HepG2 (cell line): Measurements from ENCODE around the gene CERS4. TPM values are rescaled to one million over a fixed set of nuclear protein-coding genes. Genes with fewer than 3 reads are reported as not detected.

ENCODE experiments used
- CSRNP1 ChIP-seq: sonication (generic); formaldehyde crosslinking; IDR thresholded peaks from 2 replicates; pipeline ENCODE4 v1.8.1; 2023; ENCODE audit warnings: mild to moderate bottlenecking, missing genetic modification reagents
- LCORL ChIP-seq, 2 experiments: fragments of 450-650 bp in 1 of 2; sonication (generic) in 1 of 2; formaldehyde crosslinking in 1 of 2; IDR thresholded peaks; 2 replicates each; pipeline versions ENCODE4 v1.5.0 to v1.6.1; 2017 to 2020; ENCODE audit warnings: antibody characterized with exemption in 1 of 2, missing genetic modification reagents in 1 of 2
- MEIS1 ChIP-seq: sonication (generic); formaldehyde crosslinking; IDR thresholded peaks from 2 replicates; pipeline ENCODE4 v1.9.0; 2021; ENCODE audit warnings: mild to moderate bottlenecking, missing genetic modification reagents, moderate library complexity, borderline replicate concordance
- PRDM15 ChIP-seq: sonication (generic); formaldehyde crosslinking; IDR thresholded peaks from 2 replicates; pipeline ENCODE4 v1.4.0; 2020; ENCODE audit warnings: missing genetic modification reagents
- RBFOX2 ChIP-seq: fragments of 200-400 bp; formaldehyde crosslinking; IDR thresholded peaks from 2 replicates; pipeline ENCODE4 v1.6.1; 2017; ENCODE audit warnings: low read depth, mild to moderate bottlenecking, low read length
- RFXAP ChIP-seq: sonication (generic); formaldehyde crosslinking; IDR thresholded peaks from 2 replicates; pipeline ENCODE4 v1.4.0; 2020; ENCODE audit warnings: missing genetic modification reagents, borderline replicate concordance
- ZBTB20 ChIP-seq: sonication (generic); formaldehyde crosslinking; IDR thresholded peaks from 2 replicates; pipeline ENCODE4 v1.8.1; 2023; ENCODE audit warnings: missing genetic modification reagents, low read depth, mild to moderate bottlenecking, borderline replicate concordance
- ZMYM3 ChIP-seq: sonication (generic); formaldehyde crosslinking; IDR thresholded peaks from 2 replicates; pipeline ENCODE4 v1.5.1; 2020; ENCODE audit warnings: mild to moderate bottlenecking, missing genetic modification reagents
- ZNF275 ChIP-seq: sonication (generic); formaldehyde crosslinking; IDR thresholded peaks from 2 replicates; pipeline ENCODE4 v1.8.0; 2022; ENCODE audit warnings: missing genetic modification reagents, mild to moderate bottlenecking, inconsistent platforms, borderline replicate concordance
- ZNF484 ChIP-seq: sonication (generic); formaldehyde crosslinking; IDR thresholded peaks from 2 replicates; pipeline ENCODE4 v1.5.1; 2020; ENCODE audit warnings: mild to moderate bottlenecking, low read depth, missing genetic modification reagents, borderline replicate concordance
- polyA plus RNA-seq, 8 experiments: library from polyadenylated mRNA; depleted of rRNA in 3 of 8; stranded (reverse) in 7 of 8; unstranded in 1 of 8; fragments of >200 nt; fragmentation: Illumina TruSeq in 4 of 8; extraction: Trizol in 4 of 8; gene quantifications; 2 replicates each; pipeline versions ENCODE4 v1.2.1 to v1.2.3, GENCODE V29; 2011 to 2016; ENCODE audit warnings: low read depth in 4 of 8, missing spikeins in 1 of 8, mixed read lengths in 1 of 8; ENCODE audit not compliant: insufficient read depth in 1 of 8
- total RNA-seq, 5 experiments: library from RNA; depleted of rRNA; stranded (reverse); fragments of >200 nt; fragmentation: Illumina TruSeq; extraction: Trizol; gene quantifications; 2 replicates each; pipeline ENCODE4 v1.2.3, GENCODE V29; 2016; ENCODE audit warnings: low read depth in 1 of 5
- TF ChIP-seq, protein P1 (sequence below): sonication (generic); formaldehyde crosslinking; IDR thresholded peaks from 2 replicates; pipeline ENCODE4 v1.4.0; 2020; ENCODE audit warnings: missing genetic modification reagents
- TF ChIP-seq, protein P2 (sequence below): sonication (generic); formaldehyde crosslinking; IDR thresholded peaks from 2 replicates; pipeline ENCODE4 v1.9.0; 2021; ENCODE audit warnings: mild to moderate bottlenecking, missing genetic modification reagents

CERS4 gene
- total and polyA plus RNA-seq, 2 of the 13 experiments (the other 11 are each of a cell fraction or from before 2014, with no cell fraction given) = 74.7 to 83.5 TPM

DNA sequence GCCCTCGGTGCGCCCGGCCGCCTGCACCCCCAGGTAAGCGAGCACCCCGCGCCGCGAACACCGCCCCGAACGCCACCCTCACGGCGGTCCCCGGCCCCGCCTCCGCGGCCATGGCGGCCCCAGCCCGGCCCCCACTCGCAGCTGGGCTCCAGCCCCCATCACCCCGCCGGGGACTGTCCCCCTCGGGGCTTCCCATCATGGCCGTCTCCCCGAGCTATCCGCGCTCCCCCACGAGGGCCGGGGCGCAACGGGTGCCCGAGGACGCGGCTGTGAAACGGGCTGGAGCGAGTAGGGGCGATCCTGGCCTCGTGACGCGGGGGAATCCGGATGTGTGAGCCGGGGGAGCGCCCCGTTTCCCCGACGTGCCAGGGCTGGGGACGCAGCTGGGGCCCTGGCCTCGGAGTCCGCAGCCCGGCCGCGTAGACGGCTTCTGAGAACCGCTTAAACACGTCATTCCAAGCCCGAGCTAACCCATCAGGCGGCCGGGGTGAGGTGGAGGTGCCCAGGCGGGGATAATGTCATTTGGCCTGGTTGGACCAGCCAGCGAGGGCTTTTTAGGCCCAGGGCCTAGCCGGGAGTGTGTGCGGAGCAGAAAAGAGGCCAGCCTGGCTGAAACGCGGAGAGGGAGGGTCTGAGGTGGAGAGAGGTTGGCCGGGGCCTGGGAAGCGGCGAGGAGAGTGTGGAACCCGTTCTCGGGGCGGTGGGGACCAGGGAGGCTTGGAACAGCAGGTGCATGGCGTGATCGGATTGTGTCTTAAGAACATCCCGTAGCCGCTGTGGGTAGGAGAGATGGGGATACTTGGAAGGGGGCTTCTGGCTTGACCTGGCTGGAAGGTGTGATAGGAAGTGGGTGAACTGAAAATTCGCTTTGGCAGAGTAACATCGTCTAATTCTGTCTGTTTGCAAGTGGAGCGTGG is 550 bp downstream of the CERS4 start (continued):
- TF ChIP-seq MEIS1 (CRISPR knock-in tag) = no peak
- TF ChIP-seq ZMYM3 (CRISPR knock-in tag) = no peak
- no peak; the same call in 1 of the 2 replicates for TF ChIP-seq ZBTB20 (CRISPR knock-in tag)
- no peak for TF ChIP-seq RFXAP (CRISPR knock-in tag)
- TF ChIP-seq, protein P1, sequence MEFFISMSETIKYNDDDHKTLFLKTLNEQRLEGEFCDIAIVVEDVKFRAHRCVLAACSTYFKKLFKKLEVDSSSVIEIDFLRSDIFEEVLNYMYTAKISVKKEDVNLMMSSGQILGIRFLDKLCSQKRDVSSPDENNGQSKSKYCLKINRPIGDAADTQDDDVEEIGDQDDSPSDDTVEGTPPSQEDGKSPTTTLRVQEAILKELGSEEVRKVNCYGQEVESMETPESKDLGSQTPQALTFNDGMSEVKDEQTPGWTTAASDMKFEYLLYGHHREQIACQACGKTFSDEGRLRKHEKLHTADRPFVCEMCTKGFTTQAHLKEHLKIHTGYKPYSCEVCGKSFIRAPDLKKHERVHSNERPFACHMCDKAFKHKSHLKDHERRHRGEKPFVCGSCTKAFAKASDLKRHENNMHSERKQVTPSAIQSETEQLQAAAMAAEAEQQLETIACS (CRISPR knock-in tag) = no peak
- peak; percentile 75 for TF ChIP-seq RBFOX2
- no peak for TF ChIP-seq ZNF484 (CRISPR knock-in tag)
- no peak for TF ChIP-seq CSRNP1
- TF ChIP-seq ZNF275 = no peak
- TF ChIP-seq LCORL (IDR thresholded peaks at IDR 0.05) = no peak
- 0 out of 2 replicates have a peak, but pooled peaks have one; percentile 26 for TF ChIP-seq LCORL (CRISPR knock-in tag; IDR thresholded peaks at IDR 0.05)
- TF ChIP-seq PRDM15 (CRISPR knock-in tag) = no peak
- TF ChIP-seq, protein P2, sequence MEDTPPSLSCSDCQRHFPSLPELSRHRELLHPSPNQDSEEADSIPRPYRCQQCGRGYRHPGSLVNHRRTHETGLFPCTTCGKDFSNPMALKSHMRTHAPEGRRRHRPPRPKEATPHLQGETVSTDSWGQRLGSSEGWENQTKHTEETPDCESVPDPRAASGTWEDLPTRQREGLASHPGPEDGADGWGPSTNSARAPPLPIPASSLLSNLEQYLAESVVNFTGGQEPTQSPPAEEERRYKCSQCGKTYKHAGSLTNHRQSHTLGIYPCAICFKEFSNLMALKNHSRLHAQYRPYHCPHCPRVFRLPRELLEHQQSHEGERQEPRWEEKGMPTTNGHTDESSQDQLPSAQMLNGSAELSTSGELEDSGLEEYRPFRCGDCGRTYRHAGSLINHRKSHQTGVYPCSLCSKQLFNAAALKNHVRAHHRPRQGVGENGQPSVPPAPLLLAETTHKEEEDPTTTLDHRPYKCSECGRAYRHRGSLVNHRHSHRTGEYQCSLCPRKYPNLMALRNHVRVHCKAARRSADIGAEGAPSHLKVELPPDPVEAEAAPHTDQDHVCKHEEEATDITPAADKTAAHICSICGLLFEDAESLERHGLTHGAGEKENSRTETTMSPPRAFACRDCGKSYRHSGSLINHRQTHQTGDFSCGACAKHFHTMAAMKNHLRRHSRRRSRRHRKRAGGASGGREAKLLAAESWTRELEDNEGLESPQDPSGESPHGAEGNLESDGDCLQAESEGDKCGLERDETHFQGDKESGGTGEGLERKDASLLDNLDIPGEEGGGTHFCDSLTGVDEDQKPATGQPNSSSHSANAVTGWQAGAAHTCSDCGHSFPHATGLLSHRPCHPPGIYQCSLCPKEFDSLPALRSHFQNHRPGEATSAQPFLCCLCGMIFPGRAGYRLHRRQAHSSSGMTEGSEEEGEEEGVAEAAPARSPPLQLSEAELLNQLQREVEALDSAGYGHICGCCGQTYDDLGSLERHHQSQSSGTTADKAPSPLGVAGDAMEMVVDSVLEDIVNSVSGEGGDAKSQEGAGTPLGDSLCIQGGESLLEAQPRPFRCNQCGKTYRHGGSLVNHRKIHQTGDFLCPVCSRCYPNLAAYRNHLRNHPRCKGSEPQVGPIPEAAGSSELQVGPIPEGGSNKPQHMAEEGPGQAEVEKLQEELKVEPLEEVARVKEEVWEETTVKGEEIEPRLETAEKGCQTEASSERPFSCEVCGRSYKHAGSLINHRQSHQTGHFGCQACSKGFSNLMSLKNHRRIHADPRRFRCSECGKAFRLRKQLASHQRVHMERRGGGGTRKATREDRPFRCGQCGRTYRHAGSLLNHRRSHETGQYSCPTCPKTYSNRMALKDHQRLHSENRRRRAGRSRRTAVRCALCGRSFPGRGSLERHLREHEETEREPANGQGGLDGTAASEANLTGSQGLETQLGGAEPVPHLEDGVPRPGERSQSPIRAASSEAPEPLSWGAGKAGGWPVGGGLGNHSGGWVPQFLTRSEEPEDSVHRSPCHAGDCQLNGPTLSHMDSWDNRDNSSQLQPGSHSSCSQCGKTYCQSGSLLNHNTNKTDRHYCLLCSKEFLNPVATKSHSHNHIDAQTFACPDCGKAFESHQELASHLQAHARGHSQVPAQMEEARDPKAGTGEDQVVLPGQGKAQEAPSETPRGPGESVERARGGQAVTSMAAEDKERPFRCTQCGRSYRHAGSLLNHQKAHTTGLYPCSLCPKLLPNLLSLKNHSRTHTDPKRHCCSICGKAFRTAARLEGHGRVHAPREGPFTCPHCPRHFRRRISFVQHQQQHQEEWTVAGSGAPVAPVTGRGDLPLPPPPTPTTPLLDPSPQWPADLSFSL (CRISPR knock-in tag) = no peak
